NCI-H1930 (cell line): ENCODE results near the gene CDH13.

Source experiments
- DNase-seq, 2 experiments: peaks; one replicate each; lab custom pipeline; 2025; lab: John Stamatoyannopoulos, UW

The CDH13 gene

DNA sequence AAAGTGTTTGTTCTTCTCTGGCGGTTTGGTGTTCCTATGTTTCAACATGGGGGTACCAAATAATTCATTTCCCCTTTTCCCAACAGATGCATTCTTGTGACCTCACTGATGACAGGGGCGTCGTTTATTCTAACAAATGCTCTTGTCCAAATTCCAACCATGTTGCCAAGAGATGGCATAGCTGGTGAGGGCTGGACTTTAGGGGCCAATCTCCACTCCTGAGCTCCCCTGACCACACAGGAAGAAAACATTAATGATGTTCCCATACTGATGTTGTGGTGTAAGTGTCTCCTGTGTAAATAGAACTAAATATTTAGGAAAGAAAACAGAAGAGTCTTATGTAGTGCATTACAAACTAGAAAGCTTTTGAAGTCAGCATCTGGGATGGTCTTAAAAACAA, 431.6 kb downstream of the CDH13 start:
- DNase-seq, result no peak

- DNase-seq, result no peak
Observed at GRCh38 chr16:83059237-83059636, 432.5 kb downstream of the CDH13 start.

GRCh38 chr16:83066011-83066410, 439.2 kb downstream of the CDH13 start:
- no peak for DNase-seq

GRCh38 chr16:83066881-83067280, 440.1 kb downstream of the CDH13 start:
- no peak for DNase-seq

GRCh38 chr16:83068686-83069085, 441.9 kb downstream of the CDH13 start:
- DNase-seq, result no peak

GRCh38 chr16:83070416-83071209, 443.8 kb downstream of the CDH13 start:
- no peak for DNase-seq

DNA sequence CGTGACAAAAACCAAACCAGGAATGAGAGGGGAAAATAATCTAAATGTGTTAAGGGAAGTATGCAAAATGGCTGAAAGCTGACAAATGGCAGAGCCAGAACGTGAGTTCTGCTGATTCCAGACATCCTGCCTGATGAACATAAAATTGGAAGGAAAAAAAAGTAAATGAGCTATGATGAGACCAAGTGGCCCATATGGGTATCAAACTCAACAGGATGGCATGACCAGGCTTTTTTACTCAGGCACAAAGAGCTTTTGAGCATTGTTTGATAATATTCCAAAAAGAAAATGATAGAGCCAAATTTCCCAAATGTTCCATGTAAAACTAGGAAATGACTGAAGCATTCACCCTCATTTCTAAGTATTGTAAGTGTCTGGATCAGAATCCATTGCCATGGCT, 449.2 kb downstream of the CDH13 start:
- DNase-seq, result no peak

- no peak for DNase-seq
Observed at GRCh38 chr16:83083361-83083760, 456.6 kb downstream of the CDH13 start.

DNA sequence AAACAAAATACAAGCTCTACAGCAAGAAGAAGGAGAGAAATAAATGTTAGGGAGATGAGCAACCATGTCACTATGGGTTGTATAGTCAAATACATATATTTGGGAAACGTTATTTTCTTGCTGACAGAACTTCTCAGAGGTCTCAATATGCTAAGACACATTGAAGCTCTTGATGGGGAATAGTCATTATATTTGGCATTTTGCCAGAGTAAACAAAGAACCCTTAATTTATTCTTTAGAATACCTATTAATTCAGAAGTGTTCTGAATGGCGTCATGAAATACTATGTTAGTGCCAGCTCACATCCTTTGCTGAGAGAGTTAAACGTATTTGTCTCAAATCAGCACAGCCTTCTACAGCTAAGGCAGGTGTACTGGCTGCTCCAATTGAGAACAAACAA, 458.9 kb downstream of the CDH13 start:
- no peak for DNase-seq

- no peak for DNase-seq
Observed at GRCh38 chr16:83095941-83096692, 469.3 kb downstream of the CDH13 start.

- no peak for DNase-seq
Observed at GRCh38 chr16:83098536-83098935, 471.8 kb downstream of the CDH13 start.

DNA sequence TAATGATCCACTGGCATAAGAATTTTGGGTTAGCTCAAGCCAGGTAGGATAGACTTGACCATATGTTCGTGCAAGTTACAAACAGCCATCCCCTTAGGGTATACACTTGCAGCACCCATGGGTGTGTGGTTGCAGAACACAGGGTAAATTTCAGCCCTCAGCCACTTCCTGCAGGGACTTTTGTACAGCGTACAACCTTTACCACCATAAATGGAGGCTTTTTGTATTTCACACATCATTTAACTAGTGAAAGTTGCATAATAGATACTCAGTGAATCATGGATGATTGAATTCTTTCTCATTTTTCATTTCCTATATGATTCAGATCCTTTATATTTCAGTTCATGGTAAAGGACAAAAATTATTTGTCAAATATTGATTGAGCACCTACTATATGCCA, 473.9 kb downstream of the CDH13 start:
- no peak for DNase-seq

DNA sequence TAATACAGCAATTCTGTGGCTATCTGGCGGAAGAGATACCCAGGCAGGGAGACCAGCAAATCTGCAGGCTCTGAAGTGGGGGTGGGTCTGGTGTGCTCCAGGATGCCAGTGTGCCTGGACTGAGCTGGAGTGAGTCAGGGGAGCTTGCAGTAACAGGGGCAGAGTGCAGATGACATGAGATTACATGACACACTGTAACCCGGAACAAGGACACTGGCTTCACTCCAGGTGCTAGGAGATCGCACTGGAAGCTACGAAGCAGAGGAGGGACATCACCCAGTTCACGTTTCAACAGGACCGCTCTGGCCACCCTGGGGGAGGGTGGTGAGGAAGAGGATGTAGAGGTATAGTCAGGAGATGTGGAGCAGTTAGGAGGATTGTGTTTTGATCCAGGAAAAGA, 475.6 kb downstream of the CDH13 start:
- no peak for DNase-seq

DNA sequence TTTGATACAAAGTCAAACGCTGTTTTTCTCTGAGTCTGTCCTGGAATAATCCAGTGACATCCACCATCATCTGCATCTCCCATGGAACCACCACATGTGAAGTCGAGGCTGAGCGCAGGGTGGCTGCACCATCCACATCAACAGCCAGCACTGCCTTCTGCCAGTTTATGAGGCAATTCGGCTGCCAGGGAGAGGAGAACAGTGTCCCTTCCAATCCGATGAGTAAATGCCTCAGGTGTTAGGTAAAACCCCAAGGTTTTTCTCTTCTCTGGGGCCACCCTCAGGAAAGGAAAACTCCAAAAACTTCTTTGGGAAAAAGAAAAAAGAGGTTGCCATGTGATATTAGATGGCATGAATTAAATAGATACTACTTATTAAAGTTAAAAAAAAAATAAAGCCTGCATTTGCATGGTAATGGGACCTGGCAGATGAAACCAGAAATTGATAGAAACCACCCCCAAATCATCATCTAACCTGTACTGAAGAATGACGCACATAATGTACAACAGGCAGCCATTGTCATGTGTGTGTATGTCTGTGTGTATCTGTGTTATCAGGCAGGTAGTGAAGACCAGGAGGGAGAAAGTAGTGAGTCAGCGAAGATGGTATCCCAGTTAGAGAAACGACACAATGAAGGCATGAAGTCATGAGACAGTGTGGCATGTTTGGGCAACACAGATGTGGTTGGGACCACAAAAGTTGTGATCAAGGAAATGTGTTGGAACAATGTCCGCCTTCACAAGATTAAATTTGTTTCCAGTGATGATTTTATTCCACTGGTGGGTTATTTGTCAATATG, 478.7 kb downstream of the CDH13 start:
- no peak for DNase-seq

GRCh38 chr16:83109490-83110125, 482.8 kb downstream of the CDH13 start:
- no peak for DNase-seq

- no peak for DNase-seq
Observed at GRCh38 chr16:83110269-83110668, 483.5 kb downstream of the CDH13 start.

- DNase-seq, result peak in 1 of 2 experiments; percentile 5
Observed at GRCh38 chr16:83113317-83113716, 486.5 kb downstream of the CDH13 start.

- DNase-seq, result no peak
Observed at GRCh38 chr16:83113811-83114210, 487.0 kb downstream of the CDH13 start.

DNA sequence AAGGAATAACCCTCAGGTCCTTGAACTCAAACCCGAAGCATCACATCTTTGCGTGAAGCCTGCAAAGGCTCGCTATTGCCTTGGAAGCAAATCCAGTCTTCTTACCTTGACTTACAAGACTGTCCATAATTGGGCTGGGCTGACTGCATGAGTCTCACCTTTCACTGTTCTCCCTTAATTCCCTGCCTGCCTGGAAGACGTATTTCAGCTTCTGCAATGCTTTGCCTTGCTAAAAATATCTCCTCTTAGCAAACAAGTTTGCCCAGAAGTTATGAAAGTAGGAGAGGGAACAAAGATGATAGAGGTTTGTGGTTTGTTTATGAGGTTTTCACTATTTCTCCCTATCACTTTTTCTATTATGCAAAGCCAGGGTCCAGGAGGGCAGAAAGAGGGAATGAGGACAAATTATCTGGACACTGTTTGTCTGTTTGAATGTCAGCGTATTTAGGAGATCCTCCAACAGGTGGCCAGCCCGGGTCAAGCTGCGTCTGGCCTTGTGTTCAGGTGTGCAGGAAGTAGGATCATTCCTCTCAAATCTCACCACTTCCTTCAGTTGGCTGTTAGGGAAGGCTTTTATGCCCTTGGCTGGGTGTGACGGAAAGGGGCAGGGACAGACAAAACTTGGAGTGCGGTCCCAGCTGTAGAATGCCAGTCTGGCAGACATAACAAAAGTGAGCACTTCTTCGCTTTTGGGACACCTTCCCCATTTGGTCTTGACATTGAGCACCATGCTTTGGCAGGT, 488.9 kb downstream of the CDH13 start:
- DNase-seq, result no peak

- no peak for DNase-seq
Observed at GRCh38 chr16:83116274-83116892, 489.6 kb downstream of the CDH13 start.

GRCh38 chr16:83117810-83118209, 491.0 kb downstream of the CDH13 start:
- DNase-seq, result no peak
